Activated CD8-positive, alpha-beta memory T cell treated with anti-CD3 and anti-CD28 coated beads for 48 hours (primary cell): ENCODE data around the gene PINK1.
A peak's percentile ranks its signal among the peaks of the same experiment; 100 is the strongest.
"Not testable (repeated sequence)": the region's sequence is repeated elsewhere in the genome, so short reads cannot be mapped to it uniquely, and the experiment has no call there.

ENCODE experiments used
- DNase-seq, 3 experiments: peaks; one replicate each; pipeline ENCODE4 v3.0.0-alpha.2; 2020; ENCODE audit warnings: low read depth in 2 of 3, low spot score in 2 of 3

PINK1 gene

GRCh38 chr1:20633190-20634064 is at the start of gene PINK1:
Gene PINK1, plus strand, starts transcription at chr1:20633458. Its CDS starts 91 bp downstream, at chr1:20633549.
- DNase-seq: peak; percentile 73 to 96 (median 93)

GRCh38 chr1:20584890-20585289 is 48.4 kb upstream of the PINK1 start:
- DNase-seq: no peak

GRCh38 chr1:20586953-20587660 is 46.2 kb upstream of the PINK1 start:
- DNase-seq: no peak

- no peak for DNase-seq
Observed at GRCh38 chr1:20587661-20588053, 45.6 kb upstream of the PINK1 start.

GRCh38 chr1:20588634-20589225 is 44.5 kb upstream of the PINK1 start, which contains the start of gene CDA:
Gene CDA, plus strand, starts transcription at chr1:20589097. Its CDS starts 33 bp downstream, at chr1:20589130.
- DNase-seq: no peak

- DNase-seq: no peak
Observed at GRCh38 chr1:20589331-20590278, 43.7 kb upstream of the PINK1 start.

GRCh38 chr1:20590306-20590777 is 42.9 kb upstream of the PINK1 start:
- DNase-seq: no peak

GRCh38 chr1:20593756-20594155 is 39.5 kb upstream of the PINK1 start:
- no peak for DNase-seq

- no peak for DNase-seq
Observed at GRCh38 chr1:20594746-20595145, 38.5 kb upstream of the PINK1 start.

GRCh38 chr1:20596106-20596505 is 37.2 kb upstream of the PINK1 start:
- no peak for DNase-seq

GRCh38 chr1:20597650-20598049 is 35.6 kb upstream of the PINK1 start:
- no peak for DNase-seq

GRCh38 chr1:20600156-20600555 is 33.1 kb upstream of the PINK1 start:
- DNase-seq: no peak

- DNase-seq: no peak
Observed at GRCh38 chr1:20601129-20601825, 32.0 kb upstream of the PINK1 start.

GRCh38 chr1:20602851-20603450 is 30.3 kb upstream of the PINK1 start:
- no peak for DNase-seq

GRCh38 chr1:20603504-20604464 is 29.5 kb upstream of the PINK1 start:
- no peak for DNase-seq

GRCh38 chr1:20604678-20605077 is 28.6 kb upstream of the PINK1 start:
- DNase-seq: no peak

- not testable (repeated sequence) for DNase-seq
Observed at GRCh38 chr1:20606801-20607570, 26.3 kb upstream of the PINK1 start.

GRCh38 chr1:20609541-20609940 is 23.7 kb upstream of the PINK1 start:
- DNase-seq: no peak
